PFSK-1 (cell line): ENCODE measurements around the gene ACKR4.

Experiments
- POLR2AphosphoS5 ChIP-seq: IDR thresholded peaks from 2 replicates; pipeline ENCODE4 v1.6.1; 2012; ENCODE audit warnings: low read depth, mild to moderate bottlenecking, control low read depth, low read length, moderate library complexity
- REST ChIP-seq, 2 experiments: IDR thresholded peaks; 2 replicates each; pipeline versions ENCODE4 v1.6.1 to v1.8.0; 2011 to 2012; ENCODE audit warnings: low read depth in 2 of 2, low read length in 2 of 2, control low read depth in 1 of 2, inconsistent platforms in 1 of 2, mild to moderate bottlenecking in 1 of 2, moderate library complexity in 1 of 2; ENCODE audit not compliant: insufficient read depth in 1 of 2
- SIN3A ChIP-seq: IDR thresholded peaks from 2 replicates; pipeline ENCODE4 v1.6.1; 2012; ENCODE audit warnings: mild to moderate bottlenecking, low read length, moderate library complexity, borderline replicate concordance; ENCODE audit not compliant: insufficient read depth
- TAF1 ChIP-seq: IDR thresholded peaks from 2 replicates; pipeline ENCODE4 v1.6.1; 2012; ENCODE audit warnings: low read length, control low read depth, borderline replicate concordance; ENCODE audit not compliant: insufficient read depth

GRCh38 chr3:132623646-132624045 lies 26.6 kb downstream of the ACKR4 start:
- TF ChIP-seq SIN3A = no peak
- no peak for TF ChIP-seq REST (IDR thresholded peaks at IDR 0.05; ENCODE audit: insufficient read depth in 1 of 2, low read depth in 2 of 2, low read length in 2 of 2)
- no peak for TF ChIP-seq POLR2AphosphoS5
- no peak for TF ChIP-seq TAF1
